GM20000 (cell line): Measurements from ENCODE around the gene HSD11B2.

Source experiments
- DNase-seq: peaks from one replicate; pipeline ENCODE4 v3.0.0; 2012; ENCODE audit warnings: low spot score
- TF ChIP-seq, protein P1 (sequence below): IDR thresholded peaks from 2 replicates; pipeline ENCODE4 v1.5.1; 2012; ENCODE audit warnings: mild to moderate bottlenecking, control low read depth; ENCODE audit errors: extremely low read depth, missing control alignments

The HSD11B2 gene

DNA sequence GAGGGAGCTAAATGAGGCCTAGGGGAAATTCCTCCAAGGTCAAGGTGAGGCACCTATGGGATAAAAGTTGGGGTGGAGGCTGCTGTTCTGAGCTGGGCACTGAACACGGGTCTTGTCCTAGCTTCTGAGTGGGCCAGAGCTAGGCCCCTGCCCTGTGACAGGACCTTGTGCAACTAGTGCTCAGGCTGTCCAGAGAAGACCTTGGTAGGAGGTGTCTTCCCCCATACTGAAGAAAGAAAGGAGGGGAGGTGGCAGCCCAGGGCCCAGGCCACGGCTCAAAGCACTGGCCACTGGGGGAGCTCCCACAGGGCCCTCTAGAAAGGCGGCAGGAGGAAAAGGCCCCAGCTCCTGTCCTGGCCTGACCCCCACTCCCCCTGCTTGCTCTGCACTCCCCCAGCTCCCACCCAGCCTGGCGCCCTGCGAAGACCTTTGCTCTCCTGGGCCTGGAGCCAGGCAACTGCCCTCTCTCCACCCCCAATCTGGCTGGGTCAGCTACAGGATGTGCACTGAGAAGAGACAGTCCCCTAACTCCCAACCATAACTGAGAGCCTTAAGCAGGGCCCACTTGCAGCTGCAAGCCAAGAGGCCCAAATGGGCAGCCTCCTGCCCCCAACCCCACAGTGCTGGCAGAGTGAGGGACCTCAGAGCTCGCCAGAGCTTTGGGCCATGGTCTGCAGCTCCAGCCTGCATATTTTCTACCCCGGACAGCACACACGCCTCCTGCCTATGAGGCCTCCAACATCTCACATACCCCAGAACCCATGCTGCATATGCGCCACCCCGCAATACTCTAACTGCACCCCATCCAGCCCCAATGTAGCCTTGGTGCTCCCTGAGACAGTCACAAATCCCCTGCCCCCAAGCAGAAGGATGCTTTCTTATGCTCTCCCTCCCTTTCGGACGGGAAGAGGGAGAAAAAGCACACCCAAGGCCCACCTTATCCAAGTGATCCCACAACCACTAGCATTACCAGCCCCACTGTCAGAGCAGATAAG, 15.3 kb downstream of the HSD11B2 start:
- TF ChIP-seq, protein P1, sequence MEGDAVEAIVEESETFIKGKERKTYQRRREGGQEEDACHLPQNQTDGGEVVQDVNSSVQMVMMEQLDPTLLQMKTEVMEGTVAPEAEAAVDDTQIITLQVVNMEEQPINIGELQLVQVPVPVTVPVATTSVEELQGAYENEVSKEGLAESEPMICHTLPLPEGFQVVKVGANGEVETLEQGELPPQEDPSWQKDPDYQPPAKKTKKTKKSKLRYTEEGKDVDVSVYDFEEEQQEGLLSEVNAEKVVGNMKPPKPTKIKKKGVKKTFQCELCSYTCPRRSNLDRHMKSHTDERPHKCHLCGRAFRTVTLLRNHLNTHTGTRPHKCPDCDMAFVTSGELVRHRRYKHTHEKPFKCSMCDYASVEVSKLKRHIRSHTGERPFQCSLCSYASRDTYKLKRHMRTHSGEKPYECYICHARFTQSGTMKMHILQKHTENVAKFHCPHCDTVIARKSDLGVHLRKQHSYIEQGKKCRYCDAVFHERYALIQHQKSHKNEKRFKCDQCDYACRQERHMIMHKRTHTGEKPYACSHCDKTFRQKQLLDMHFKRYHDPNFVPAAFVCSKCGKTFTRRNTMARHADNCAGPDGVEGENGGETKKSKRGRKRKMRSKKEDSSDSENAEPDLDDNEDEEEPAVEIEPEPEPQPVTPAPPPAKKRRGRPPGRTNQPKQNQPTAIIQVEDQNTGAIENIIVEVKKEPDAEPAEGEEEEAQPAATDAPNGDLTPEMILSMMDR: no peak
- no peak for DNase-seq

DNA sequence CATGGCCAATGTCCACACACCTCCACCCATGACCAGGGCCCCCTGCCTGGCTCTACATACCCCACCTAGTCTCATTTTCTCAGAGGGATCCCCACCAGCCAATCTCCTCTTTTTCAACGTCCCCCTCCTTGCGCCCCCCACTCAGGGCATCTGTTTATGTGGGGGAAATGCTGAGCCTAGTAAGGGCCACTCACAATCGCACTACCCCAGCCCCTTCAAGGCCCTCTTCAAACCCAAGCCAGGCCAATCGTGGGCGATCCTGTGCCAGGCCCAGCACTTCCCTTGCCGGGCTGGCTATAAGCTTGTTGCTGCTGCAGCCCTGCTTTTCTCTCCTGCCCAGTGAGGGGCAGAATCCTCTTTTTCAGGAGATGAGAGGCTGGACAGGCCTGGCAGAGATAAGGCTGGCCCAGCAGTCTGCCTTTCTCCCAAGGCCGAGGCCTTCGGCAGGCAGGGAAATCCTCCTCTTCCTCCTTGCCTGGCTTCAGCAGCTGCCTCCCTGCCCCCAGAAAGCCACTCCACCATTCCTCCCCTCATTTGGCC, 16.1 kb downstream of the HSD11B2 start:
- TF ChIP-seq, protein P1: no peak
- DNase-seq: no peak

DNA sequence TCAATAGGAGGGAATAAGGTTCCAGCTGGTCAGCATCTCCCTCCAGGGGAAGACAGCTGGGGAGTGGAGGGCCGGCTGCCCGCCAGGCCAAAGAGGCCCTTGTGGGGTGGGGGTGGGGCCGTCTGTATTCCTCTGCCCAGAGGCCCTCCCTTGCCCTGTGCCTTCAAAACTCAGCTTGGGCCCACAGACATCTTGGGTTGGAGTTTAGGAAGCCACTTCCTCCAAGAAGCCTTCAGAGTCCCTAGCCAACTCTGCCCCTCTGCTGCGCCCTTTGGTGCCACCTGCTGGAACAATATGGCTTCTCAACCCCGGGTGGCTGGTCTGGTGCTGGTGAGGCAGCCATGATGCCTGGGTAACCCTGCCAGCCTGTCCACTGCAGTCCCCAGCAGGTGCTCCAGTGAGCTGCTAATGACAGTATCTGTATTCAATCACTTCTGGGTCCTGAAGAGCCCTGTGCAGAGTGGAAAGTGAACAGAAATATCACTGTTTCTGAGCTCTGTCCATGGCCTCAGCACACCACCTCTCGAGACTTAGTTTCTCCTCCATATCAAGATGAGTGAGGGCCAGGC, 16.7 kb downstream of the HSD11B2 start:
- TF ChIP-seq, protein P1: peak; percentile 57
- peak; percentile 78 for DNase-seq

DNA sequence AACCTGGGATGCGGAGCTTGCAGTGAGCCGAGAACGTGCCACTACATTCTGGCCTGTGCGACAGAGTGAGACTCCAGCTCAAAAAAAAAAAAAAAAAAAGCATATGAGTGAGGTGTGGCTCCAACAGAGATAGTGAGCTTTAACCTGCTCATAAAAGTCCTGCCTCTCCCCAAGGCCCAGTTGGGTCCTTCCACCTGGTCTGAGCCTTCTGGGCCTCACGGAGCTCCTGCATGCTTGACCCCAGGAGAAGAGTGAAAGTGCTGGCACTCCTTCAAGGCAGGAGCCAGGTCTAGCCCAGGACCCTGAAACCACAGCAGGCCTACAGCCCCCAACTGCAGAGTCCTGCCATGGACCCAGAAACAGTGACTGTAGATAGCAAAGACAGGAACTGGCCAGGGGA, 17.7 kb downstream of the HSD11B2 start:
- DNase-seq: no peak
- TF ChIP-seq, protein P1: no peak

DNA sequence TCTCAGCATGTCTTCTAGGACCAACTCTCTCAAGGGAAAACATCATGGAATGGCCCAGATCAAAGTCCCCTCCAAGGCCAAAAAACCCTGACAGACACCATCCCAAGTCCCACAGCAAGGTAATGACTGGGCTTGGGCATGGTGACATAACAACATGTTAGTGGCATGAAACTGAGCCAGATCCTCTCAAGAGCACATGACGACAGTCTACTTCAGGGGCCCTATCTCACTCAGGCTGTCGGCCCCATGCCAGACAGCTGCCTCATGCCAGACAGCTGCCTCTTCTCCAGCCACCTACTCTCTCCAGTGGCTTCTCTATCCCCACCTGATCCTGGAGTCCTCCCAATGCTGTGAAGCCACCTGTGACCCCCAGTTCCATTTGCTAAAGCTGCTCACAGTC, 18.4 kb downstream of the HSD11B2 start:
- TF ChIP-seq, protein P1: no peak
- no peak for DNase-seq

DNA sequence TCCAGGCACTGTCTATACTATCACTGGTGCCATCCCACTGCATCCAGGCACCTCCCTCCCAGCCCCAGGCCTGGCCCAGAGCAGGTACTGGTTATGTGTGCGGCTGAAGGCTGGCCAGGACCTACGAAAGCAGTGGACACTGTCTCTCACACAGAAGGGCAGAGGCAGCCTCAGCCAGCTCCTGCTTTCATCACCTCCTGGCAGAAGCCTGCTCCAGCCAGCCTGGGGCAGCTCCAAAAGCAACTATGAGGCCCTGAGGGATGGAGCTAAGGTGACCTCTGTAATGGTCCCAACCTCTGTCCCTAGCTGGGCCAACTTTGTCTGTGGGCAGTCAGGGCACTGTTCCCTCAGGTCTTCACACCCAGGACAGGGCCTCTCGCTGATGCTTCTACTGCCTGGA, 18.8 kb downstream of the HSD11B2 start:
- DNase-seq: no peak
- TF ChIP-seq, protein P1: no peak

DNA sequence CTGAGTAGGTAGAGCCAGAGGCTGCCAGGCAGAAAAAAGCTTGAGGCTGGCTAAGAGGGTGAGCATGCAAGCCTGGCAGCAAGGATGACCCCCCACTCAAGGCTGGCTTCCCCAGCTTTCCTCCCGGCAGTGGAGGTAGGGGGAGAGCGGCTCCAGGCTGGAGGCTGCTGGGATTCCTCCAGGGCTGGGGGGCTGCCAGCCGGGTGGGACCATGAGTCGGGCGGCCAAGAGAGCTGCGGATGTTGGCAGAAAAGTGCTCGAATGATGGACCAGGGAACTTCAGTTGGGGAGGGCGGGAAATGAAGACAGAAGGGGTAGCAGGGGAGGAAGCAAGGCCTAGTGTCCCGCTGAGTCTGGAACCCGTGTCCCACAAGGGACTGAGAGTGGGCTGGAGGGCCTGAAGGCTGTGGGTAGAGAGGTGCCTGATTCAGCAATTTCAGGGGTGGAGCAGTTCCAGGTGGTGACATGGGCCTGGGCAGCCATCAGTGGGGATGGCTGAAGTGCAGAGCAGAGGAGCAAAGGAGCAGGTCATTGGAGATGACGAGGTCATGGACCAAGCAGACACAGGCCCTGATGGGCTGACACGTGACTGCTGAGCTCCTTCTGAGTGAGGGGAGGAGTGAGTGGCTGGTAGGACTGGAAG, 20.3 kb downstream of the HSD11B2 start:
- DNase-seq: no peak
- TF ChIP-seq, protein P1: no peak
